ENCODE data around the gene TMEM272. TPM values are rescaled to one million over a fixed set of nuclear protein-coding genes. Genes with fewer than 3 reads are reported as not detected.

TMEM272 gene
- total and polyA plus RNA-seq, 2 donors (not counting 1 experiment from before 2014, with no cell fraction given), result not detected

- peaks cover 30% of the 10 kb centered on the region for H3K27me3 Mint-ChIP-seq
- no peak overlapping the region for H3K27ac Mint-ChIP-seq
- Histone ChIP-seq H3K4me2 (replicated peaks; ENCODE audit: low read depth, low read length, poor library complexity, severe bottlenecking) (no peak overlapping the region), H3K9me3 (ENCODE audit: control extremely low read depth in 1 of 3, control insufficient read depth in 2 of 3, insufficient read depth in 1 of 3, low read length in 2 of 3) (no peaks in the 10 kb centered on the region), H3K4me1 (ENCODE audit: control insufficient read depth in 2 of 2, insufficient read depth in 2 of 2, low read length in 2 of 2) (no peaks in the 10 kb centered on the region), H3K79me2 (ENCODE audit: control insufficient read depth, insufficient read depth, low read length) (no peaks in the 10 kb centered on the region), H3K36me3 (replicated peaks in 1 of 2; ENCODE audit: control extremely low read depth in 1 of 2, control insufficient read depth in 1 of 2, extremely low read depth in 1 of 2, insufficient read depth in 2 of 2, low read length in 1 of 2) (no peaks in the 10 kb centered on the region), H4K20me1 (ENCODE audit: control insufficient read depth, insufficient read depth, low read length, poor library complexity, severe bottlenecking) (no peaks in the 10 kb centered on the region), H3K27ac (ENCODE audit: low read length in 2 of 2) (no peak overlapping the region), H2AFZ (ENCODE audit: insufficient read depth, low read depth, low read length, poor library complexity, severe bottlenecking) (no peak overlapping the region), H3K27me3 (replicated peaks in 1 of 4; ENCODE audit: control extremely low read depth in 1 of 4, control insufficient read depth in 3 of 4, insufficient read depth in 4 of 4, low read length in 3 of 4) (peaks cover 0 to 8% (median 0%) of the 10 kb centered on the region in 4 experiments), H3K4me3 (ENCODE audit: control extremely low read depth in 1 of 5, extremely low read depth in 1 of 5, insufficient read depth in 1 of 5, low read depth in 2 of 5, low read length in 4 of 5) (no peak overlapping the region), H3K9ac (ENCODE audit: low read length) (no peak overlapping the region)
- DNase-seq, result no peak
- TF ChIP-seq EZH2 (IDR thresholded peaks at IDR 0.05; ENCODE audit: borderline replicate concordance, insufficient read depth, low read depth, low read length, poor library complexity, severe bottlenecking), result no peak
- TF ChIP-seq, protein P1, sequence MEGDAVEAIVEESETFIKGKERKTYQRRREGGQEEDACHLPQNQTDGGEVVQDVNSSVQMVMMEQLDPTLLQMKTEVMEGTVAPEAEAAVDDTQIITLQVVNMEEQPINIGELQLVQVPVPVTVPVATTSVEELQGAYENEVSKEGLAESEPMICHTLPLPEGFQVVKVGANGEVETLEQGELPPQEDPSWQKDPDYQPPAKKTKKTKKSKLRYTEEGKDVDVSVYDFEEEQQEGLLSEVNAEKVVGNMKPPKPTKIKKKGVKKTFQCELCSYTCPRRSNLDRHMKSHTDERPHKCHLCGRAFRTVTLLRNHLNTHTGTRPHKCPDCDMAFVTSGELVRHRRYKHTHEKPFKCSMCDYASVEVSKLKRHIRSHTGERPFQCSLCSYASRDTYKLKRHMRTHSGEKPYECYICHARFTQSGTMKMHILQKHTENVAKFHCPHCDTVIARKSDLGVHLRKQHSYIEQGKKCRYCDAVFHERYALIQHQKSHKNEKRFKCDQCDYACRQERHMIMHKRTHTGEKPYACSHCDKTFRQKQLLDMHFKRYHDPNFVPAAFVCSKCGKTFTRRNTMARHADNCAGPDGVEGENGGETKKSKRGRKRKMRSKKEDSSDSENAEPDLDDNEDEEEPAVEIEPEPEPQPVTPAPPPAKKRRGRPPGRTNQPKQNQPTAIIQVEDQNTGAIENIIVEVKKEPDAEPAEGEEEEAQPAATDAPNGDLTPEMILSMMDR (IDR thresholded peaks at IDR 0.05), result no peak
- CTCF ChIA-PET, result interaction anchor here (1.6 to 2.7 kb wide), 2 partner anchors 10 to 235 kb away, joined by 3 to 11 read pairs; no protein-coding TSS in a partner anchor
- no peak for ATAC-seq (ENCODE audit: low read depth)
- POLR2A ChIA-PET, result no interaction called here
- H3K4me3 Mint-ChIP-seq, result no peak overlapping the region
- intact Hi-C loops (cut with micrococcal nuclease), result no loop called here
- H3K4me1 Mint-ChIP-seq, result no peaks in the 10 kb centered on the region
- no peaks in the 10 kb centered on the region for H3K9me3 Mint-ChIP-seq (ENCODE audit: insufficient read depth)
- 63% methylated on average over 3 of the region's 3 CpGs for WGBS (ENCODE audit: insufficient coverage)
Measured at GRCh38 chr13:51892657-51893056, 47.7 kb upstream of the TMEM272 start.

GRCh38 chr13:51887468-51887867 lies 42.5 kb upstream of the TMEM272 start:
- Histone ChIP-seq H3K9ac (ENCODE audit: low read length) (no peak overlapping the region), H3K79me2 (ENCODE audit: control insufficient read depth, insufficient read depth, low read length) (no peaks in the 10 kb centered on the region), H3K4me2 (replicated peaks; ENCODE audit: low read depth, low read length, poor library complexity, severe bottlenecking) (no peak overlapping the region), H4K20me1 (ENCODE audit: control insufficient read depth, insufficient read depth, low read length, poor library complexity, severe bottlenecking) (no peaks in the 10 kb centered on the region), H3K27me3 (replicated peaks in 1 of 4; ENCODE audit: control extremely low read depth in 1 of 4, control insufficient read depth in 3 of 4, insufficient read depth in 4 of 4, low read length in 3 of 4) (no peaks in the 10 kb centered on the region), H3K36me3 (replicated peaks in 1 of 2; ENCODE audit: control extremely low read depth in 1 of 2, control insufficient read depth in 1 of 2, extremely low read depth in 1 of 2, insufficient read depth in 2 of 2, low read length in 1 of 2) (no peaks in the 10 kb centered on the region), H3K27ac (ENCODE audit: low read length in 2 of 2) (no peak overlapping the region), H3K4me1 (ENCODE audit: control insufficient read depth in 2 of 2, insufficient read depth in 2 of 2, low read length in 2 of 2) (no peaks in the 10 kb centered on the region), H2AFZ (ENCODE audit: insufficient read depth, low read depth, low read length, poor library complexity, severe bottlenecking) (no peak overlapping the region), H3K4me3 (ENCODE audit: control extremely low read depth in 1 of 5, extremely low read depth in 1 of 5, insufficient read depth in 1 of 5, low read depth in 2 of 5, low read length in 4 of 5) (no peak overlapping the region), H3K9me3 (ENCODE audit: control extremely low read depth in 1 of 3, control insufficient read depth in 2 of 3, insufficient read depth in 1 of 3, low read length in 2 of 3) (peaks cover 0 to 11% (median 6%) of the 10 kb centered on the region in 3 donors)
- no peak overlapping the region for H3K4me3 Mint-ChIP-seq
- ChIA-PET CTCF (no interaction called here), POLR2A (no interaction called here)
- ATAC-seq (ENCODE audit: low read depth) (no peak), DNase-seq (no peak)
- no peaks in the 10 kb centered on the region for H3K9me3 Mint-ChIP-seq (ENCODE audit: insufficient read depth)
- H3K4me1 Mint-ChIP-seq, result no peaks in the 10 kb centered on the region
- H3K27me3 Mint-ChIP-seq, result peaks cover 22% of the 10 kb centered on the region
- intact Hi-C loops (cut with micrococcal nuclease), result no loop called here
- no peak overlapping the region for H3K27ac Mint-ChIP-seq
- TF ChIP-seq EZH2 (IDR thresholded peaks at IDR 0.05; ENCODE audit: borderline replicate concordance, insufficient read depth, low read depth, low read length, poor library complexity, severe bottlenecking), result no peak
- TF ChIP-seq, protein P1 (IDR thresholded peaks at IDR 0.05), result no peak
- WGBS (ENCODE audit: insufficient coverage), result no CpG with 5 or more reads among the region's 2 CpGs
